SK-N-MC (cell line): Measurements from ENCODE around the gene PCDHGA9.

Source experiments
- EZH2 ChIP-seq: fragments of 200-600 bp; sonication (generic); IDR thresholded peaks from one replicate; pipeline ENCODE4 v1.6.1; 2017; ENCODE audit warnings: antibody characterized with exemption
- POLR2AphosphoS5 ChIP-seq: IDR thresholded peaks from 2 replicates; pipeline ENCODE4 v1.6.1; 2012; ENCODE audit warnings: mild to moderate bottlenecking, low read depth, low read length, borderline replicate concordance

DNA sequence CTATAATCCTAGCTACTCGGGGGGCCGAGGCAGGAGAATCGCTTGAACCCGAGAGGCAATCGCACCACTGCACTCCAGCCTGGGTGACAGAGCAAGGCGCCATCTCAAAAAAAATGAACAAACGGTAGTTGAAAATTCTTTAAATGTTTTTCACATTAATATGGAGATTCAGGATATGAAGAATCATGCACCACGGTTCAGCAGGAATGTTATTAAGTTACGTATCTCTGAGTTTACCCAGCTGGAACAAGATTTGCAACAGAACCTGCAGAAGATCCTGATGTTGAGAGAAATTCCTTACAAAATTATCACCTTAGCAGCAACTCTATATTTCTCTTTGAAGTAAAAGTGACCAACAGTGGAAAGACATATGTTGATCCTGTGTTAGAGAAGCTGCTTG is 37.8 kb downstream of the PCDHGA9 start:
- TF ChIP-seq EZH2: no peak
- TF ChIP-seq POLR2AphosphoS5: no peak
